GM21360 (cell line): ENCODE results near the gene CNTNAP2.

ENCODE experiments used
- ATAC-seq: cut with Tn5 transposase; IDR thresholded peaks from one replicate; pipeline ENCODE4 v1.9.1; 2021; ENCODE audit warnings: mild to moderate bottlenecking, moderate library complexity; ENCODE audit not compliant: unreplicated experiment

The CNTNAP2 gene

GRCh38 chr7:148209643-148210190 is 2093.1 kb downstream of the CNTNAP2 start:
- ATAC-seq, result no peak

- ATAC-seq, result no peak
These were observed 2094.3 kb downstream of the CNTNAP2 start for GRCh38 chr7:148210804-148211325.

- ATAC-seq, result no peak
These were observed 2095.1 kb downstream of the CNTNAP2 start for GRCh38 chr7:148211740-148212151.

- ATAC-seq, result no peak
These were observed 2096.1 kb downstream of the CNTNAP2 start for GRCh38 chr7:148212731-148213130.

GRCh38 chr7:148214101-148214500 is 2097.5 kb downstream of the CNTNAP2 start:
- no peak for ATAC-seq

- ATAC-seq, result peak; percentile 70
These were observed 2102.0 kb downstream of the CNTNAP2 start for GRCh38 chr7:148218603-148219002.

- no peak for ATAC-seq
These were observed 2106.1 kb downstream of the CNTNAP2 start for GRCh38 chr7:148222721-148223120.

- no peak for ATAC-seq
These were observed 2106.6 kb downstream of the CNTNAP2 start for GRCh38 chr7:148223160-148223559.

GRCh38 chr7:148223738-148224137 is 2107.1 kb downstream of the CNTNAP2 start:
- no peak for ATAC-seq

GRCh38 chr7:148230296-148230695 is 2113.7 kb downstream of the CNTNAP2 start:
- no peak for ATAC-seq

- ATAC-seq, result no peak
These were observed 2114.3 kb downstream of the CNTNAP2 start for GRCh38 chr7:148230883-148231282.

GRCh38 chr7:148232784-148233183 is 2116.2 kb downstream of the CNTNAP2 start:
- ATAC-seq, result no peak

- ATAC-seq, result no peak
These were observed 2118.1 kb downstream of the CNTNAP2 start for GRCh38 chr7:148234715-148235114.

GRCh38 chr7:148238761-148239325 is 2122.2 kb downstream of the CNTNAP2 start:
- no peak for ATAC-seq

GRCh38 chr7:148241700-148242293 is 2125.2 kb downstream of the CNTNAP2 start:
- ATAC-seq, result no peak

GRCh38 chr7:148242294-148242821 is 2125.8 kb downstream of the CNTNAP2 start:
- ATAC-seq, result peak; percentile 90

- ATAC-seq, result no peak
These were observed 2128.8 kb downstream of the CNTNAP2 start for GRCh38 chr7:148245381-148245780.

GRCh38 chr7:148253629-148254028 is 2137.0 kb downstream of the CNTNAP2 start:
- peak; percentile 98 for ATAC-seq

- no peak for ATAC-seq
These were observed 2138.7 kb downstream of the CNTNAP2 start for GRCh38 chr7:148255333-148255732.

- ATAC-seq, result peak; percentile 40
These were observed 2139.8 kb downstream of the CNTNAP2 start for GRCh38 chr7:148256433-148256832.

- ATAC-seq, result no peak
These were observed 2144.0 kb downstream of the CNTNAP2 start for GRCh38 chr7:148260599-148260998.

- no peak for ATAC-seq
These were observed 2144.9 kb downstream of the CNTNAP2 start for GRCh38 chr7:148261523-148261922.
